ENCODE data around the gene EFNA5.

DNA sequence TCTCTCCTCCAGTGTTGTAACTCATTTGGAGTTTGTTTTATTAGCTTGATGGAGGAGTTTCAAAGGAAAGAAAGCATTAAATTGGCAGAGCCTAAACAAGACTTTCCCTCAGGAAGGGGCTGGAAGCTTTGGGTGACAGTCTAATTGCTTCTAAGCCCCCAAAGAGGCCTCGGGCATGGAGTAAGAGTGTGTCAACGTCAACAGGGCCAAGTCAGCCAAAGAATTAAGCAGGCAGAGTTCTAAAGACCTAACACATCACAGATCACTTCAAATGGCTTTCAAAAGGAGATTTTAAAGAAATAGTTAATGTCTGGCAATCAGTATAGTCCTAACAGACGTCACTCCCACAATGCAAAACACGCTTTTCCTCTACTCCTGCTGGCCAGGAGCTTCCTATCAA lies 234.5 kb downstream of the EFNA5 start:
- TF ChIP-seq EGR1 (IDR thresholded peaks at IDR 0.05; ENCODE audit: borderline replicate concordance in 1 of 2, low read depth in 2 of 2, low read length in 2 of 2), result no peak
- TF ChIP-seq CTCF (IDR thresholded peaks at IDR 0.05 in 2 of 3, conservative IDR thresholded peaks at IDR 0.05 in 1 of 3; ENCODE audit: control insufficient read depth in 2 of 3, extremely low read depth in 1 of 3, insufficient read depth in 1 of 3, low read depth in 3 of 3, low read length in 3 of 3), result no peak
- TF ChIP-seq RELA (IDR thresholded peaks at IDR 0.05; ENCODE audit: borderline replicate concordance, partially characterized antibody), result no peak
- no peak for TF ChIP-seq EZH2 (IDR thresholded peaks at IDR 0.05; ENCODE audit: borderline replicate concordance, control insufficient read depth, low read depth, low read length)
- no peak for TF ChIP-seq TCF12 (IDR thresholded peaks at IDR 0.05; ENCODE audit: low read depth, low read length)
- TF ChIP-seq BCL11A (IDR thresholded peaks at IDR 0.05; ENCODE audit: low read depth, low read length), result no peak
- TF ChIP-seq POLR2A (IDR thresholded peaks at IDR 0.05; ENCODE audit: low read depth, low read length), result no peak
- TF ChIP-seq, protein P1, sequence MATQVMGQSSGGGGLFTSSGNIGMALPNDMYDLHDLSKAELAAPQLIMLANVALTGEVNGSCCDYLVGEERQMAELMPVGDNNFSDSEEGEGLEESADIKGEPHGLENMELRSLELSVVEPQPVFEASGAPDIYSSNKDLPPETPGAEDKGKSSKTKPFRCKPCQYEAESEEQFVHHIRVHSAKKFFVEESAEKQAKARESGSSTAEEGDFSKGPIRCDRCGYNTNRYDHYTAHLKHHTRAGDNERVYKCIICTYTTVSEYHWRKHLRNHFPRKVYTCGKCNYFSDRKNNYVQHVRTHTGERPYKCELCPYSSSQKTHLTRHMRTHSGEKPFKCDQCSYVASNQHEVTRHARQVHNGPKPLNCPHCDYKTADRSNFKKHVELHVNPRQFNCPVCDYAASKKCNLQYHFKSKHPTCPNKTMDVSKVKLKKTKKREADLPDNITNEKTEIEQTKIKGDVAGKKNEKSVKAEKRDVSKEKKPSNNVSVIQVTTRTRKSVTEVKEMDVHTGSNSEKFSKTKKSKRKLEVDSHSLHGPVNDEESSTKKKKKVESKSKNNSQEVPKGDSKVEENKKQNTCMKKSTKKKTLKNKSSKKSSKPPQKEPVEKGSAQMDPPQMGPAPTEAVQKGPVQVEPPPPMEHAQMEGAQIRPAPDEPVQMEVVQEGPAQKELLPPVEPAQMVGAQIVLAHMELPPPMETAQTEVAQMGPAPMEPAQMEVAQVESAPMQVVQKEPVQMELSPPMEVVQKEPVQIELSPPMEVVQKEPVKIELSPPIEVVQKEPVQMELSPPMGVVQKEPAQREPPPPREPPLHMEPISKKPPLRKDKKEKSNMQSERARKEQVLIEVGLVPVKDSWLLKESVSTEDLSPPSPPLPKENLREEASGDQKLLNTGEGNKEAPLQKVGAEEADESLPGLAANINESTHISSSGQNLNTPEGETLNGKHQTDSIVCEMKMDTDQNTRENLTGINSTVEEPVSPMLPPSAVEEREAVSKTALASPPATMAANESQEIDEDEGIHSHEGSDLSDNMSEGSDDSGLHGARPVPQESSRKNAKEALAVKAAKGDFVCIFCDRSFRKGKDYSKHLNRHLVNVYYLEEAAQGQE (IDR thresholded peaks at IDR 0.05; ENCODE audit: low read depth, low read length), result no peak
- TF ChIP-seq EED (IDR thresholded peaks at IDR 0.05; ENCODE audit: low read depth), result no peak
- TF ChIP-seq, protein P2, sequence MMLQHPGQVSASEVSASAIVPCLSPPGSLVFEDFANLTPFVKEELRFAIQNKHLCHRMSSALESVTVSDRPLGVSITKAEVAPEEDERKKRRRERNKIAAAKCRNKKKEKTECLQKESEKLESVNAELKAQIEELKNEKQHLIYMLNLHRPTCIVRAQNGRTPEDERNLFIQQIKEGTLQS (IDR thresholded peaks at IDR 0.05; ENCODE audit: borderline replicate concordance, extremely low read depth, low read depth, low read length), result no peak
- no peak for TF ChIP-seq NFYB (IDR thresholded peaks at IDR 0.05; ENCODE audit: insufficient read depth, low read depth, low read length)
- no peak for TF ChIP-seq NFXL1 (IDR thresholded peaks at IDR 0.05; ENCODE audit: borderline replicate concordance)
- TF ChIP-seq SIX5 (IDR thresholded peaks at IDR 0.05; ENCODE audit: low read depth, low read length, severe bottlenecking), result no peak
